Subcutaneous abdominal adipose tissue (tissue), 5 donors: Measurements from ENCODE around the gene COG5.

Experiments
- H3K27ac ChIP-seq: one replicate; pipeline ENCODE4 v1.7.0; 2013; ENCODE audit warnings: low read depth, mild to moderate bottlenecking, inconsistent platforms, low read length, moderate library complexity
- H3K27me3 ChIP-seq, 5 donors: one replicate each; pipeline ENCODE4 v1.7.0; 2013; ENCODE audit warnings: low read length in 5 of 5, inconsistent platforms in 1 of 5; ENCODE audit not compliant: control insufficient read depth in 5 of 5, insufficient read depth in 4 of 5
- H3K36me3 ChIP-seq, 5 donors: one replicate each; pipeline ENCODE4 v1.7.0; 2013; ENCODE audit warnings: low read length in 5 of 5; ENCODE audit not compliant: control insufficient read depth in 5 of 5, insufficient read depth in 5 of 5
- H3K4me1 ChIP-seq, 5 donors: one replicate each; pipeline ENCODE4 v1.7.0; 2013; ENCODE audit warnings: low read length in 5 of 5, mild to moderate bottlenecking in 3 of 5, moderate library complexity in 1 of 5; ENCODE audit not compliant: control insufficient read depth in 5 of 5, insufficient read depth in 5 of 5
- H3K4me3 ChIP-seq, 5 donors: one replicate each; pipeline ENCODE4 v1.7.0; 2013; ENCODE audit warnings: low read length in 5 of 5, low read depth in 1 of 5
- H3K9ac ChIP-seq, 5 donors: one replicate each; pipeline ENCODE4 v1.7.0; 2013; ENCODE audit warnings: low read length in 5 of 5, mild to moderate bottlenecking in 4 of 5, moderate library complexity in 3 of 5
- H3K9me3 ChIP-seq, 5 donors: one replicate each; pipeline ENCODE4 v1.7.0; 2013; ENCODE audit warnings: low read length in 5 of 5; ENCODE audit not compliant: control insufficient read depth in 5 of 5
- donor health status: healthy.
- donor health status: healthy.
- donor health status: healthy.
- donor health status: healthy.
- donor health status: healthy.

The COG5 gene

GRCh38 chr7:107596881-107597581, 33.3 kb upstream of the COG5 start:
- no peaks in the 10 kb centered on the region for H3K9me3 ChIP-seq
- H3K36me3 ChIP-seq = peaks cover 31 to 63% (median 41%) of the 10 kb centered on the region in 5 donors

GRCh38 chr7:107594961-107595737, 31.4 kb upstream of the COG5 start:
- H3K36me3 ChIP-seq = peaks cover 20 to 48% (median 24%) of the 10 kb centered on the region in 5 donors
- no peak overlapping the region for H3K4me3 ChIP-seq
- H3K4me1 ChIP-seq = peaks cover 0 to 18% (median 0%) of the 10 kb centered on the region in 5 donors
- H3K9me3 ChIP-seq = no peaks in the 10 kb centered on the region
- H3K27ac ChIP-seq = peak overlapping the region; percentile 38
- H3K9ac ChIP-seq = no peak overlapping the region
- H3K27me3 ChIP-seq = no peaks in the 10 kb centered on the region

More at GRCh38 chr7:107596881-107597581, 33.3 kb upstream of the COG5 start:
- Histone ChIP-seq H3K4me1 (peaks cover 0 to 18% (median 0%) of the 10 kb centered on the region in 5 donors), H3K4me3 (no peak overlapping the region), H3K27ac (no peak overlapping the region), H3K9ac (no peak overlapping the region), H3K27me3 (no peaks in the 10 kb centered on the region)

GRCh38 chr7:107593025-107593410, 29.3 kb upstream of the COG5 start:
- Histone ChIP-seq H3K36me3 (peaks cover 16 to 40% (median 27%) of the 10 kb centered on the region in 5 donors), H3K27ac (no peak overlapping the region), H3K27me3 (no peaks in the 10 kb centered on the region), H3K4me1 (peaks cover 0 to 18% (median 0%) of the 10 kb centered on the region in 5 donors), H3K9me3 (no peaks in the 10 kb centered on the region), H3K4me3 (no peak overlapping the region), H3K9ac (no peak overlapping the region)

- Histone ChIP-seq H3K27me3 (no peaks in the 10 kb centered on the region), H3K36me3 (peaks cover 12 to 34% (median 26%) of the 10 kb centered on the region in 5 donors), H3K4me3 (no peak overlapping the region), H3K27ac (no peak overlapping the region), H3K9ac (no peak overlapping the region), H3K4me1 (peaks cover 0 to 18% (median 0%) of the 10 kb centered on the region in 5 donors), H3K9me3 (no peaks in the 10 kb centered on the region)
Measured at GRCh38 chr7:107592361-107593024, 28.8 kb upstream of the COG5 start.

- Histone ChIP-seq H3K4me1 (peaks cover 0 to 11% (median 0%) of the 10 kb centered on the region in 5 donors), H3K36me3 (peaks cover 12 to 27% (median 20%) of the 10 kb centered on the region in 5 donors), H3K27me3 (no peaks in the 10 kb centered on the region), H3K27ac (no peak overlapping the region), H3K9ac (no peak overlapping the region), H3K4me3 (no peak overlapping the region), H3K9me3 (no peaks in the 10 kb centered on the region)
Measured at GRCh38 chr7:107591421-107591820, 27.7 kb upstream of the COG5 start.

GRCh38 chr7:107588529-107589130, 24.9 kb upstream of the COG5 start:
- no peaks in the 10 kb centered on the region for H3K4me1 ChIP-seq
- H3K27ac ChIP-seq = no peak overlapping the region
- no peak overlapping the region for H3K9ac ChIP-seq
- peaks cover 16 to 21% (median 17%) of the 10 kb centered on the region in 5 donors for H3K36me3 ChIP-seq
- H3K9me3 ChIP-seq = no peaks in the 10 kb centered on the region
- H3K4me3 ChIP-seq = no peak overlapping the region
- no peaks in the 10 kb centered on the region for H3K27me3 ChIP-seq

GRCh38 chr7:107584716-107585115, 21.0 kb upstream of the COG5 start:
- H3K36me3 ChIP-seq = peaks cover 9 to 21% (median 16%) of the 10 kb centered on the region in 5 donors
- no peaks in the 10 kb centered on the region for H3K27me3 ChIP-seq
- H3K4me1 ChIP-seq = peaks cover 3 to 24% (median 19%) of the 10 kb centered on the region in 5 donors
- H3K27ac ChIP-seq = no peak overlapping the region
- no peaks in the 10 kb centered on the region for H3K9me3 ChIP-seq
- H3K4me3 ChIP-seq = no peak overlapping the region
- no peak overlapping the region for H3K9ac ChIP-seq

- peaks cover 3 to 27% (median 24%) of the 10 kb centered on the region in 5 donors for H3K4me1 ChIP-seq
Measured at GRCh38 chr7:107582875-107583274, 19.2 kb upstream of the COG5 start.

GRCh38 chr7:107581387-107582013, 17.8 kb upstream of the COG5 start:
- peaks cover 9 to 17% (median 12%) of the 10 kb centered on the region in 5 donors for H3K36me3 ChIP-seq
- peaks cover 3 to 27% (median 24%) of the 10 kb centered on the region in 5 donors for H3K4me1 ChIP-seq
- H3K9ac ChIP-seq = peak overlapping the region; percentile 57 to 94 (median 91)
- peak overlapping the region in 3 of 5 donors; percentile 85 to 94 (median 88) for H3K4me3 ChIP-seq
- H3K9me3 ChIP-seq = no peaks in the 10 kb centered on the region
- peak overlapping the region; percentile 92 for H3K27ac ChIP-seq
- H3K27me3 ChIP-seq = no peaks in the 10 kb centered on the region

More at GRCh38 chr7:107582875-107583274, 19.2 kb upstream of the COG5 start:
- no peak overlapping the region for H3K27ac ChIP-seq
- H3K9me3 ChIP-seq = no peaks in the 10 kb centered on the region
- H3K36me3 ChIP-seq = peaks cover 9 to 21% (median 16%) of the 10 kb centered on the region in 5 donors
- H3K9ac ChIP-seq = no peak overlapping the region
- H3K27me3 ChIP-seq = no peaks in the 10 kb centered on the region
- no peak overlapping the region for H3K4me3 ChIP-seq
